Activated CD8-positive, alpha-beta memory T cell treated with anti-CD3 and anti-CD28 coated beads for 24 hours (primary cell): ENCODE results near the gene PRR19.
"Not testable (repeated sequence)": the region's sequence is repeated elsewhere in the genome, so short reads cannot be mapped to it uniquely, and the experiment has no call there.

Experiments used
- DNase-seq: peaks from one replicate; pipeline ENCODE4 v3.0.0-alpha.2; 2020

Gene PRR19

DNA sequence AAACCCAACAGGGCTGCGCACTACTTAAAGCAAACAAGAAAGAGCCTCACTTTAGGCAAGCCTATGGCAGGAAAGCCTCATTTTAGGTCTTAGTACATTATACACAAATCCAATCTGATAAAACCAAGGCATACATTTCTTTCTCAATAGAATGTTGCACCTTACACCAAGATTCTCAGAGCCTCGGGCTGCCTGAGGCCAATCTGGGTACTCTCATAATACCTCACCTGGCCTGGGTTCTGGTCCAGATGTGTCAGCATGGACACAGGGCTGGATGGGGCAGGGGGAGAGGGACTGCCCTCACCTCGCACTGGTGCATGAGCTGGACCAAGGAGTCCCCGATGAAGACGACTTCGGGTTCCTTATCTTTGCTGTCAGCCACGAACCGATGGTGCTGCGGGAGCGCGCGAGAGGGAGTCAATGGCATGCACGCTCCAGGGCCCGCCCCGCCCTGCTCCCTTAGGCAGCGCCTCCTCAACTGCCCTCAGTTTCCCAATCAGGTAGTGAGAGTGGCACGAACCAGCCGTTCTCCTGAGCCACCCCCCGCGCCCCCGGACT lies at the start of gene PRR19:
TSS of gene PRR19 (plus strand) at position 487 of the 558 bp plus-strand sequence. CDS start 7,453 bp downstream, outside the sequence.
- no peak for DNase-seq

GRCh38 chr19:42252365-42253244 lies 49.3 kb upstream of the PRR19 start:
- no peak for DNase-seq

- peak; percentile 76 for DNase-seq
Measured at GRCh38 chr19:42253245-42254088, 48.5 kb upstream of the PRR19 start.

DNA sequence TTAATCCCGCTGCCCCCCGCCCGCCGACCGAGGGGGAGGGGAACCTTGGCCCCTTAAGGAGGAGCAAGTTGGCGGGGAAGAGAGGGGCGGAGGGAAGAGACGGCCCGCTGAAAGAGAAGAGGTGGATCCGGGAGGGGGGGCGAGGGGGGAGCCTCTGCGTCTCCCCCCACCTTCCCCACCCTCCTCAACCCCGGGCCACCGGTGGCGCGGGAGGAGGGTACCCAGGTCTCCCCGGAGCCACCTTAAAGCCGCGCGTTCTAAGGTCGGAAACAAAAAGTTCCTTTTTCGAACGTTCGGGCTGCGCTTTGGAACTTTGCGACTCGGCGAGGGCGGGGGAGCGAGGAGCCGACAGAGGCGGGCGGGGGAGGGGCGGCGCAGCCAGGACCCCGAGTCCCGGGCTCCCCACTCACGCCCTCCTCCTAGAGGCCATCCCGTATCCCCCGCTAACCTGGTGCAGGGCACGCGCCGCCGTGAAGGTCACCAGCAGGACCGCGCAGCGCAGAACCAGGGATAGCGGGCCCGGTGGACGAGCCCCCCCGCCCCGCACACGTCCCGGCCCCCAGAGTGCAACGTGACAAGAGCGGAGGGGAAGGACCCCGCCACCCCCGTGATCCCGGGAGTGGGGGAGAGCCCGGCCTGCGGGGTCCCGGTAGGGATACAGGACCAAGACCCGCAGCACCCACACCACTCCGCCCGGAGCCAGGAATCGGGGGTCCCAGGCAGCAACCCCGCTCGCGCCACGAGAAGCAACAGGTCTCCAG lies 47.7 kb upstream of the PRR19 start:
- DNase-seq = peak; percentile 89

GRCh38 chr19:42254850-42255765 lies 46.8 kb upstream of the PRR19 start, which contains the start of gene ERF:
TSS of gene ERF (minus strand) at chr19:42255128. CDS start at chr19:42254999, 129 bp downstream.
- DNase-seq = peak; percentile 97

GRCh38 chr19:42255766-42256745 lies 45.9 kb upstream of the PRR19 start:
- DNase-seq = no peak

DNA sequence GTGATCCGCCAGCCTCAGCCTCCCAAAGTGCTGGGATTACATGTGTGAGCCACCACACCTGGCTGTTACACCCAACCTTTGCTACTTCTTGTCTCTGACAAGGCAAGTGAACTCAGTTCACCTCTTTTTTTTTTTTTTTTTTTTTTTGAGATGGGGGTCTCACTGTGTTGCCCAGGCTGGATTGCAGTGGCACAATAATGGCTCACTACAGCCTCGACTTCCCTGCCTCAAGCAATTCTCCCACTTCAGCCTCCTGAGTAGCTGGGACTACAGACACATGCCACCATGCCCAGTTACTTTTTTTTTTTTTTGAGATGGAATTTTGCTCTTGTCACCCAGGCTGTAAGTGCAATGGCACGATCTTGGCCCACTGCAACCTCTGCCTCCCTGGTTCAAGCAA lies 44.1 kb upstream of the PRR19 start:
- DNase-seq = not testable (repeated sequence)

DNA sequence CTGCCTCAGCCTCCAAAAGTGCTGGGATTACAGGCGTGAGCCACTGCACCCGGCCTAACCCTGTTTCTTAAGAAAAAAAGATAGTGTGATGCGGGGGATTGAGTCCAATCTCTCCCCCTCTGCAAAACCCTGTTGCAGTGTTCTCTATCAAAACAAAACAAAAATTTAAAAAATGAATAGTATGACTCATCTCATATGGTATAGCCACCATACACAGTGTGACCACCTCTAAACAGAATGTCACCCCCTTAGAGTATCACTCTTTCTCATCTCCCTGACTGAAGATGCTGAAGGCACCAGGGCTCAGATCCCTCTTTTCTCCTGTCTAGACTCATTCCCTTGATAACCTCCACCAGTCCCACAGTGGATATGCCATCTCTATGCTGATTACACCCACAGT lies 40.2 kb upstream of the PRR19 start:
- no peak for DNase-seq

DNA sequence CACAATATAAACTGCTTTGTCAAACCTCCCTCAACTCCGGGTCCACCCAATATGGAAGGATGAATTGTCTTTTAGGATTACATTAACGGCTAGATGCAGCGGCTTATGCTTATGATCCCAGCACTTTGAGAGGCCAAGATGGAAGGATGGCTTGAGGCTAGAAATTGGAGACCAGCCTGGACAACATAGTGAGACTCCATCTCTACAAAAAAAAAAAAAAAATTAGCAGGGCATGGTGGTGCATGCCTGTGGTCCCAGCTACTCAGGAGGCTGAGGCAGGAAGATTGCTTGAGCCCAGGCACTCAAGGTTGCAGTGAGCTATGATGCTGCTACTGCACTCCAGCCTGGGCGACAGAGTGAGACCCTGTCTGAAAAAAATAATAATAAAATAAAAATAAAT lies 35.8 kb upstream of the PRR19 start:
- DNase-seq = not testable (repeated sequence)

- DNase-seq = not testable (repeated sequence)
Measured at GRCh38 chr19:42266928-42267603, 34.9 kb upstream of the PRR19 start.

GRCh38 chr19:42267644-42268141 lies 34.2 kb upstream of the PRR19 start:
- DNase-seq = no peak

- peak; percentile 99 for DNase-seq
Measured at GRCh38 chr19:42268142-42268703, 33.7 kb upstream of the PRR19 start.

- peak; percentile 99 for DNase-seq
Measured at GRCh38 chr19:42268704-42269477, 33.0 kb upstream of the PRR19 start, which contains the start of gene CIC. TSS of gene CIC (plus strand) at chr19:42269252. CDS start at chr19:42271784, 2,532 bp downstream.

DNA sequence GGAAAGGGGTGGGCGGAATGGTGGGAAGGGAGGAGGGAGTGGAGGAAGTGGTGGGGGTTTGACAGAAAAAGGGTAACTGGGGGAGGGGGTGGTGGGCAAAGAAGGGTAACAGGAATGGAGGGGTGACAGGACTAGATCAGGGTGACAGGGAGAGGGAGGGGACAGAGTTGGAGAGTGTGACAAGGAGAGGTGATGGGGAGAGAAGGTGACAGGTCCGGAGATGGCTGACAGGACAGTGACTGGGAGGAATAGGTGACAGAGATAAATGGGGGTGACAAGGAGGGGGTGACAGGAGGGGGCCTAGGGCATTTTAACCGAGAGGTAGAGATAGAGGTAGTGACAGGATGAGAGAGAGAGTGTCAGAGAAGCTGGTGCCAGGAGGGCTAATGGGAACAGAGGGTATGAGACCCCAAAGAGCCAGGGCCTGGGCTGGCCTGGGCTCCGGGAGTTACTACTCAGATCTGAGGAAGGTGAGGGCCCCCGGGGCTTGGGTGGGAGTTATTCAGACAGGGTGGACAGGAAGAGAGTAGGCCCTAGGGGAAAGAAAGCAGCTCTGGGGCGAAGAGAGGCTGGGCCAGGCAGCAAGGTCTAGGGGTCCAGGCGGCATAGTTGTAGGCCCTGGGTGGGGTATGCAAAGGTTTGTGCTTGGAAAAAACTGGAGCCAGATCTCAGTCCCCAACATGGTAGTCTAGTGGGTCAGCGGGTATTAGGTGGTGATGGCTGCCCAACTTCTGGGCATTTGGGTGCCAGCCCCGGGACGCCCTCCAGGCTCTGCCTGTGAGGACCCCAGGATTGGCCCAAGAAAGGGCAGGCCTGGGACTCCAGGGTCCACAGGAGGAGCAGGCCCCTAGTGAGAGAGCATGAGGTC lies 32.2 kb upstream of the PRR19 start:
- no peak for DNase-seq

DNA sequence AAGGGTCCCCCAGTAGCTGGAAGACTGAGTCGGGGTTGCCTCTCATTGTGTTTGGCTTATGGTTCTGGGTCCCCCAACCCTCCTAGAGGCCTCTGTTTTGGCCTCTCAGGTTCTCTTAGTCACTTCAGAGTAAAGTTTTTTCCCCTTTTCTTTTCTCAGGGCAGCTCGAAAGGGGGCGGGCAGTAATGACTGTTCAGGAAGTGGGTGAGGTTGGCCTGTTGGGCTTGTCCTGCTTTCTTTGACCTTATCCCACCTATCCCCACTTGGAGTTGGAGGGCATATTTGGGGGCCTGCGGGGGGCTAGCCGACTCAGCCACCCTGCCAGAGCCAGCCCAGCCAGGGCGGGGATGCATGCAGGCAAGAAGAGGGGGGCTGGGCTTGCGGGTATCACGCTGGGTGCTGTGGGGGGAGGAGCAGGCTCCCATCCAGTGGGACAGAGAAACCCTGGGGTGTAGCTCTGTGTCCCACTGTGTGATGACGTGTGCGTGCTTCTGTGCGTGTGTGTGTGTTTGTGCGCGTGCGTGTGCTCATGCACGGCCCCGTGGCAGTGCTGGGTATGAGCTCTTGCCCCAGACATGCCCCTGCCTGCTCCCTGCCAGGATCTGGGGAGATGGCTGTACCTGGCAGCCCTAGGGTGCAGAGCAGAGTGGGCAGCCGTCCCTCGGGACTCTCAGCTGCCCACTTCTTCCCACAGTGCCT lies 31.4 kb upstream of the PRR19 start:
- peak; percentile 88 for DNase-seq

GRCh38 chr19:42271045-42271419 lies 30.9 kb upstream of the PRR19 start:
- DNase-seq = no peak
